ENCODE data around the gene PLEK2. TPM values are rescaled to one million over a fixed set of nuclear protein-coding genes. Genes with fewer than 3 reads are reported as not detected.
"Not testable (repeated sequence)": the region's sequence is repeated elsewhere in the genome, so short reads cannot be mapped to it uniquely, and the experiment has no call there.

The PLEK2 gene
- total RNA-seq, 1 experiment from 2014 or later = not detected

GRCh38 chr14:67429510-67430205, 17.7 kb upstream of the PLEK2 start:
- no peak for DNase-seq (ENCODE audit: low spot score)

- peak; percentile 63 for DNase-seq (ENCODE audit: low spot score)
Measured at GRCh38 chr14:67428501-67429031, 16.6 kb upstream of the PLEK2 start.

- peak; percentile 78 for DNase-seq (ENCODE audit: low spot score)
Measured at GRCh38 chr14:67426983-67427606, 15.1 kb upstream of the PLEK2 start.

GRCh38 chr14:67426161-67426560, 14.2 kb upstream of the PLEK2 start:
- no peak for DNase-seq (ENCODE audit: low spot score)

- DNase-seq (ENCODE audit: low spot score) = no peak
Measured at GRCh38 chr14:67425608-67426007, 13.6 kb upstream of the PLEK2 start.

GRCh38 chr14:67424539-67424938, 12.6 kb upstream of the PLEK2 start:
- DNase-seq (ENCODE audit: low spot score) = no peak

- DNase-seq (ENCODE audit: low spot score) = no peak
Measured at GRCh38 chr14:67423424-67423823, 11.5 kb upstream of the PLEK2 start.

GRCh38 chr14:67421356-67422224, 9.6 kb upstream of the PLEK2 start:
- no peak for DNase-seq (ENCODE audit: low spot score)

GRCh38 chr14:67420102-67420739, 8.3 kb upstream of the PLEK2 start:
- DNase-seq (ENCODE audit: low spot score) = no peak

- DNase-seq (ENCODE audit: low spot score) = peak; percentile 34
Measured at GRCh38 chr14:67418401-67419191, 6.6 kb upstream of the PLEK2 start.

- no peak for DNase-seq (ENCODE audit: low spot score)
Measured at GRCh38 chr14:67417633-67418032, 5.7 kb upstream of the PLEK2 start.

GRCh38 chr14:67416810-67417209, 4.8 kb upstream of the PLEK2 start:
- DNase-seq (ENCODE audit: low spot score) = no peak

GRCh38 chr14:67416085-67416484, 4.1 kb upstream of the PLEK2 start:
- no peak for DNase-seq (ENCODE audit: low spot score)

GRCh38 chr14:67415610-67416009, 3.6 kb upstream of the PLEK2 start:
- not testable (repeated sequence) for DNase-seq (ENCODE audit: low spot score)

GRCh38 chr14:67413806-67414769, 2.1 kb upstream of the PLEK2 start:
- peak; percentile 87 for DNase-seq (ENCODE audit: low spot score)

GRCh38 chr14:67411370-67411769, 595 bp downstream of the PLEK2 start:
- DNase-seq (ENCODE audit: low spot score) = no peak

- DNase-seq (ENCODE audit: low spot score) = no peak
Measured at GRCh38 chr14:67410313-67410712, 1.7 kb downstream of the PLEK2 start.

GRCh38 chr14:67409461-67409860, 2.5 kb downstream of the PLEK2 start:
- no peak for DNase-seq (ENCODE audit: low spot score)

- not testable (repeated sequence) for DNase-seq (ENCODE audit: low spot score)
Measured at GRCh38 chr14:67408122-67408801, 3.7 kb downstream of the PLEK2 start.

All from H4 (cell line).